Measurements from ENCODE around the gene CELF1.

CELF1 gene

GRCh38 chr11:47571895-47572294 is 19.0 kb upstream of the CELF1 start:
- Histone ChIP-seq H3K27me3 (ENCODE audit: control insufficient read depth, insufficient read depth, low read length) (no peaks in the 10 kb centered on the region), H3K36me3 (ENCODE audit: control insufficient read depth, insufficient read depth, low read length) (no peaks in the 10 kb centered on the region), H3K9me3 (ENCODE audit: control insufficient read depth, low read length) (no peaks in the 10 kb centered on the region), H3K4me2 (ENCODE audit: low read length) (no peak overlapping the region), H3K4me3 (ENCODE audit: low read depth, low read length) (no peak overlapping the region), H3K79me2 (no peaks in the 10 kb centered on the region), H3K27ac (no peak overlapping the region), H2AFZ (no peak overlapping the region), H3K4me1 (no peaks in the 10 kb centered on the region), H3K9ac (no peak overlapping the region)
- TF ChIP-seq, protein P1, sequence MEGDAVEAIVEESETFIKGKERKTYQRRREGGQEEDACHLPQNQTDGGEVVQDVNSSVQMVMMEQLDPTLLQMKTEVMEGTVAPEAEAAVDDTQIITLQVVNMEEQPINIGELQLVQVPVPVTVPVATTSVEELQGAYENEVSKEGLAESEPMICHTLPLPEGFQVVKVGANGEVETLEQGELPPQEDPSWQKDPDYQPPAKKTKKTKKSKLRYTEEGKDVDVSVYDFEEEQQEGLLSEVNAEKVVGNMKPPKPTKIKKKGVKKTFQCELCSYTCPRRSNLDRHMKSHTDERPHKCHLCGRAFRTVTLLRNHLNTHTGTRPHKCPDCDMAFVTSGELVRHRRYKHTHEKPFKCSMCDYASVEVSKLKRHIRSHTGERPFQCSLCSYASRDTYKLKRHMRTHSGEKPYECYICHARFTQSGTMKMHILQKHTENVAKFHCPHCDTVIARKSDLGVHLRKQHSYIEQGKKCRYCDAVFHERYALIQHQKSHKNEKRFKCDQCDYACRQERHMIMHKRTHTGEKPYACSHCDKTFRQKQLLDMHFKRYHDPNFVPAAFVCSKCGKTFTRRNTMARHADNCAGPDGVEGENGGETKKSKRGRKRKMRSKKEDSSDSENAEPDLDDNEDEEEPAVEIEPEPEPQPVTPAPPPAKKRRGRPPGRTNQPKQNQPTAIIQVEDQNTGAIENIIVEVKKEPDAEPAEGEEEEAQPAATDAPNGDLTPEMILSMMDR (IDR thresholded peaks at IDR 0.05), result no peak

DNA sequence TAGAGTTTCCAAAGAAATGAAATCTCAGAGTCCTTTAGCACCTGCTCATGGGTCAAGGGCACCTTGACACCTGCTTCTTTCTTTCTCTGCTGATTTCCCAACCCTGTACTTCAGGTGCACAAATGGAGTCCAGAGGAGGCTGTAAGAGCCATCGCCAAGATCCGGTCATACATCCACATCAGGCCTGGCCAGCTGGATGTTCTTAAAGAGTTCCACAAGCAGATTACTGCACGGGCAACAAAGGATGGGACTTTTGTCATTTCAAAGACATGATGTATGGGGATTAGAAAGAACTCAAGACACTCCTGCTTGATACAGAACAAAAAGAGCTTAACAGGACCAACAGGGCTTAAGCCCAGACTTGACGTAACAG is 18.4 kb upstream of the CELF1 start:
- no peak overlapping the region for H3K27ac ChIP-seq
- H2AFZ ChIP-seq, result no peak overlapping the region
- TF ChIP-seq, protein P1 (IDR thresholded peaks at IDR 0.05), result no peak
- no peaks in the 10 kb centered on the region for H3K9me3 ChIP-seq (ENCODE audit: control insufficient read depth, low read length)
- H3K4me2 ChIP-seq (ENCODE audit: low read length), result no peak overlapping the region
- H3K79me2 ChIP-seq, result no peaks in the 10 kb centered on the region
- H3K27me3 ChIP-seq (ENCODE audit: control insufficient read depth, insufficient read depth, low read length), result no peaks in the 10 kb centered on the region
- no peaks in the 10 kb centered on the region for H3K4me1 ChIP-seq
- H3K9ac ChIP-seq, result no peak overlapping the region
- no peak overlapping the region for H3K4me3 ChIP-seq (ENCODE audit: low read depth, low read length)
- H3K36me3 ChIP-seq (ENCODE audit: control insufficient read depth, insufficient read depth, low read length), result no peaks in the 10 kb centered on the region

- Histone ChIP-seq H3K27me3 (ENCODE audit: control insufficient read depth, insufficient read depth, low read length) (no peaks in the 10 kb centered on the region), H2AFZ (no peak overlapping the region), H3K36me3 (ENCODE audit: control insufficient read depth, insufficient read depth, low read length) (no peaks in the 10 kb centered on the region), H3K27ac (no peak overlapping the region), H3K4me1 (no peaks in the 10 kb centered on the region), H3K4me3 (ENCODE audit: low read depth, low read length) (no peak overlapping the region), H3K9ac (no peak overlapping the region), H3K9me3 (ENCODE audit: control insufficient read depth, low read length) (no peaks in the 10 kb centered on the region), H3K4me2 (ENCODE audit: low read length) (no peak overlapping the region), H3K79me2 (peaks cover 4% of the 10 kb centered on the region)
- TF ChIP-seq, protein P1 (IDR thresholded peaks at IDR 0.05), result no peak
Measured at GRCh38 chr11:47570651-47571356, 17.9 kb upstream of the CELF1 start.

DNA sequence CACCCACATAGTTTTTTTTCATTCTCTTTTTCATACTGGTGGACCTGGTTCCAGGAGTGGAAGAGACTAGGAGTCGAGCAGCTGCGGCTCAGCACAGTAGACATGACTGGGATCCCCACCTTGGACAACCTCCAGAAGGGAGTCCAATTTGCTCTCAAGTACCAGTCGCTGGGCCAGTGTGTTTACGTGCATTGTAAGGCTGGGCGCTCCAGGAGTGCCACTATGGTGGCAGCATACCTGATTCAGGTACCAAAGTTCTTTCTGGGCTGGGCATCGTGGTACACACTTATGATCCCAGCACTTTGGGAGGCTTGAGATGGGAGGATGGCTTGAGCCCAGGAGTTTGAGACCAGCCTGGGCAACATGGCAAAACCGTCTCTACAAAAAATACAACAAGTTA is 16.7 kb upstream of the CELF1 start:
- H3K79me2 ChIP-seq, result peaks cover 6% of the 10 kb centered on the region
- H3K4me3 ChIP-seq (ENCODE audit: low read depth, low read length), result no peak overlapping the region
- H3K27me3 ChIP-seq (ENCODE audit: control insufficient read depth, insufficient read depth, low read length), result no peaks in the 10 kb centered on the region
- H2AFZ ChIP-seq, result no peak overlapping the region
- H3K36me3 ChIP-seq (ENCODE audit: control insufficient read depth, insufficient read depth, low read length), result no peaks in the 10 kb centered on the region
- no peaks in the 10 kb centered on the region for H3K4me1 ChIP-seq
- H3K4me2 ChIP-seq (ENCODE audit: low read length), result no peak overlapping the region
- no peak overlapping the region for H3K9ac ChIP-seq
- H3K9me3 ChIP-seq (ENCODE audit: control insufficient read depth, low read length), result no peaks in the 10 kb centered on the region
- H3K27ac ChIP-seq, result no peak overlapping the region
- TF ChIP-seq, protein P1 (IDR thresholded peaks at IDR 0.05), result no peak

DNA sequence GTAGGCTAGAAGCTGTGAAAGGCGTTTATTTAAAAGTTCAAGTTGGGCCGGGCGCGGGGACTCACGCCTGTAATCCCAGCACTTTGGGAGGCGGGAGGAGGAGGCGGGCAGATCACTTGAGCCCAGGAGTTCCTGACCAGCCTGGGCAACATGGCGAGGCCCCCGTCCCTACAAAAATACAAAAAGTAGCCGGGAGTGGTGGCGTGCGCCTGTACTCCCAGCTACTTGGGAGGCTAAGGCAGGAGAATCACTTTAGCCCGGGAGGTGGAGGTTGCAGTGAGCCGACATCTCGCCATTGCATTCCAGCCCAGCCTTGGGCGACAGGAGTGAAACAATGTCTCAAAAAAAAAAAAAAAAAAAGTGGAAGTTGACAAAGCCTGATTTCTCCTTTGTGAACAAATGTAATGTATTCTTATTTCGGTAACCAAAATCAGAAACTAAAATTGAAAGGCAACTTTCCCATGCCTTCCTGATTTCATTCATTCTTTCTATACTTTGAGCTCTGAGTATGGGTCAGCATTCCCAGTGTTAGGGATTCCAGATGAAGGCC is 13.3 kb upstream of the CELF1 start:
- Histone ChIP-seq H3K79me2 (peaks cover 6% of the 10 kb centered on the region), H3K4me3 (ENCODE audit: low read depth, low read length) (peak overlapping the region; percentile 64), H2AFZ (peak overlapping the region; percentile 87), H3K9me3 (ENCODE audit: control insufficient read depth, low read length) (no peaks in the 10 kb centered on the region), H3K4me2 (ENCODE audit: low read length) (peak overlapping the region; percentile 80), H3K27ac (no peak overlapping the region), H3K36me3 (ENCODE audit: control insufficient read depth, insufficient read depth, low read length) (no peaks in the 10 kb centered on the region), H3K27me3 (ENCODE audit: control insufficient read depth, insufficient read depth, low read length) (no peaks in the 10 kb centered on the region), H3K4me1 (no peaks in the 10 kb centered on the region), H3K9ac (no peak overlapping the region)
- TF ChIP-seq, protein P1 (IDR thresholded peaks at IDR 0.05), result no peak

Measured in parathyroid adenoma (tissue), 2 donors.